ENCODE data around the gene RETREG3. TPM values are rescaled to one million over a fixed set of nuclear protein-coding genes. Genes with fewer than 3 reads are reported as not detected.
"Not testable (repeated sequence)": the region's sequence is repeated elsewhere in the genome, so short reads cannot be mapped to it uniquely, and the experiment has no call there.

The RETREG3 gene
- total RNA-seq, 1 donor from 2014 or later: 40.2 TPM

- no peak for DNase-seq
Observed at GRCh38 chr17:42553161-42553818, 55.9 kb downstream of the RETREG3 start.

GRCh38 chr17:42552736-42553135, 56.4 kb downstream of the RETREG3 start, which contains the start of gene HSD17B1:
Gene HSD17B1, plus strand, starts transcription at chr17:42552923. Its CDS starts 11 bp downstream, at chr17:42552934.
- DNase-seq: not testable (repeated sequence)

GRCh38 chr17:42548993-42549755, 60.0 kb downstream of the RETREG3 start:
- DNase-seq: no peak

GRCh38 chr17:42548070-42548837, 60.9 kb downstream of the RETREG3 start:
- DNase-seq: no peak

- DNase-seq: no peak
Observed at GRCh38 chr17:42547698-42548069, 61.5 kb downstream of the RETREG3 start.

- DNase-seq: no peak
Observed at GRCh38 chr17:42547001-42547461, 62.1 kb downstream of the RETREG3 start.

- not testable (repeated sequence) for DNase-seq
Observed at GRCh38 chr17:42545755-42546505, 63.2 kb downstream of the RETREG3 start.

- no peak for DNase-seq
Observed at GRCh38 chr17:42544874-42545283, 64.3 kb downstream of the RETREG3 start.

GRCh38 chr17:42543190-42544079, 65.7 kb downstream of the RETREG3 start:
- DNase-seq: no peak

- DNase-seq: no peak
Observed at GRCh38 chr17:42541041-42541833, 67.9 kb downstream of the RETREG3 start.

GRCh38 chr17:42540558-42540957, 68.6 kb downstream of the RETREG3 start:
- not testable (repeated sequence) for DNase-seq

GRCh38 chr17:42538482-42538881, 70.7 kb downstream of the RETREG3 start:
- DNase-seq: no peak

- no peak for DNase-seq
Observed at GRCh38 chr17:42537826-42538451, 71.2 kb downstream of the RETREG3 start.

- no peak for DNase-seq
Observed at GRCh38 chr17:42537156-42537805, 71.9 kb downstream of the RETREG3 start.

GRCh38 chr17:42536372-42537155, 72.6 kb downstream of the RETREG3 start:
- DNase-seq: peak; percentile 55

- peak; percentile 77 for DNase-seq
Observed at GRCh38 chr17:42536048-42536371, 73.2 kb downstream of the RETREG3 start, which contains the start of gene NAGLU. Gene NAGLU, plus strand, starts transcription at chr17:42536241. Its CDS starts 32 bp downstream, at chr17:42536273.

GRCh38 chr17:42535155-42536047, 73.8 kb downstream of the RETREG3 start:
- no peak for DNase-seq
